IPS DF 4.7 (cell line): ENCODE measurements around the gene NENF.
"Not testable (repeated sequence)": the region's sequence is repeated elsewhere in the genome, so short reads cannot be mapped to it uniquely, and the experiment has no call there.

Source experiments
- DNase-seq: peaks from one replicate; pipeline ENCODE4 v3.0.0-alpha.2; 2013; ENCODE audit warnings: low spot score; ENCODE audit errors: extremely low read depth

Gene NENF

DNA sequence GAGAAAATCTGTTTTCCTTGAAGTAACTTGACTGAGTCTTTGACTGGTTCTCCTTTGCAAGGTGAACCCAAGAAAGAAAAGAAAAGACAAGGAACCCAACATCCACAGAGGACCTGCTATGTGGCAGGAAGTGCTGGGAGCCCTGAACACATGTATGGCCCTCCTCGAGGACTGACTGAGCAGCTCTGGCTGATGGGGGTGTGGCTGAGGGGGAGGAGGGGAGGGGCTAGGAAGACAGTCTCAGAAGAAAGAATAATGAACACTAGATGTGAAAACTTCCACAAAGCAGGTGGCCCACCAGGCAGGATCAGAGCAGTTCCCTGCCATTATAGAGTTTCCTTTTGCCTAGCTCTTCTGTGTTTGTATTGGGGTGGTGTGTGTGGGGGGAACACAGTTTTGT, 26.1 kb downstream of the NENF start:
- no peak for DNase-seq

DNA sequence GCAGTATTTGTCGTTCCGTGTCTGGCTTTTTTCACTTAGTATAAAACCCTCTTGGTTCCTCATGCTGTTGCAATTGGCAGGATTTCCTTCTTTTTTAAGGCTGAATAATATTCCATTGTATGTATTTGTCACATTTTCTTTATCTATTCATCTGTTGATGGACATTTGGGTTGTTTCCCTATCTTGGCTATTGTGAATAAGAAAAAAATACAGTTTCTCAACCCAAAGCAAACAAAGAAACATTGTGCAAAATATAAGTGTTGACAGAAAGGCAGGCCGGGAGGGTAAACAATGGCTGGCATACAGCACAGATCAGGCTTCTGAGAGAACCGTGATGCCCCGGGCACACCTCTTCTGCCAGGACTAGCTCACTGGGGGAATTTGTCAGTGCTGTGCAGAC, 26.9 kb downstream of the NENF start:
- DNase-seq = no peak

DNA sequence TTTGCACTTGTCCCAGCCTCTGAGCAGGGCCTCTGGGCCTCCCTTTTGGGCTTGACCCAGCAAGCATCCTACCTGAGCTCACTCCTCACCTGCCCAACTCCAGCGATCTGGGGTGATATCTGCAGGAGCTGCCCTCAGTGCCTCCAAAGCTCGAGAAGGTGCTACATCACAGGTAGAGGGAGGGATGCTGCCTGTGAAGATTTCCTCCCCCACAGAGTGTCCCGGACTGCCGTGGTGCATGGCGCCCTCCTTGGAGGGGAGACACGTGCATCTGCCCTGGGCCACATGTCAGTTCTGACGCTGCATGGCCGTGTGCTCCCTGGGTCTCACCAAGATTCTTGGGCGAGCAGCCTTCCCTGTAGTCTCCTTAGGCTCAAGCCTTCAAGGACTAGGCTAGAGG, 27.7 kb downstream of the NENF start:
- no peak for DNase-seq

DNA sequence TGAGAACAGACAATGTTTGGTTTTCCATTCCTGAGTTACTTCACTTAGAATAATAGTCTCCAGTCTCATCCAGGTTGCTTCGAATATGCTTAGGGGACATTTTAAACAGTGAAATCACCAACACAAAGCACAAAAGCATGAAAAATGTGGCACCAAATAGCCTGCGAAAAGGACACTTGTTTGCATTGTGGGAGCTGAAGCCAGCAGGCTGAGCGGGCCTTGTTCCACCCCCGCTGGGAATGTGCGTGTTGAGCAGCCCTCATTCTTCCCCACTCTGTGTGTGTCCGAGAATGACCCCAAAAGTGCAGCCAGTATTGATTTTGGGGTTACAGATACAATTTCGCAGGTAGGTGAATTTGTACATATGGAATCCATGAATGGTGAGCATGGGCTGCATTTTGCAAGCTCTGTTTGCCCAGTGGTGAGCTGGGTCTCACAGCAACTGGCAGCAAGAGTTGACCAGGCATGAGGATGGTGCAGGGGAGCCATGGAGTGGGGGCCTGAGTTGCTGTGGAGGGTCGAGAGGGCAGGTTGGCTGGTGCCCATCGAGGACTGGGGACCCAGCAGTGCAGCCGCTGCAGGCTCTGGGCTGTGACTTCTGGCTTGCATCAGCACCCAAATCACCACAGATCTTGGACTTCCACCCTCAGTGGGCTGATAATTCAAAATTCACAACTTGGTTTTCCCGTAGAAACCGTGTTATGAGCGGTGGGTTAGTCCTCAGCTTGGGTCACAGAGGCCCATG, 29.4 kb downstream of the NENF start:
- DNase-seq = no peak

DNA sequence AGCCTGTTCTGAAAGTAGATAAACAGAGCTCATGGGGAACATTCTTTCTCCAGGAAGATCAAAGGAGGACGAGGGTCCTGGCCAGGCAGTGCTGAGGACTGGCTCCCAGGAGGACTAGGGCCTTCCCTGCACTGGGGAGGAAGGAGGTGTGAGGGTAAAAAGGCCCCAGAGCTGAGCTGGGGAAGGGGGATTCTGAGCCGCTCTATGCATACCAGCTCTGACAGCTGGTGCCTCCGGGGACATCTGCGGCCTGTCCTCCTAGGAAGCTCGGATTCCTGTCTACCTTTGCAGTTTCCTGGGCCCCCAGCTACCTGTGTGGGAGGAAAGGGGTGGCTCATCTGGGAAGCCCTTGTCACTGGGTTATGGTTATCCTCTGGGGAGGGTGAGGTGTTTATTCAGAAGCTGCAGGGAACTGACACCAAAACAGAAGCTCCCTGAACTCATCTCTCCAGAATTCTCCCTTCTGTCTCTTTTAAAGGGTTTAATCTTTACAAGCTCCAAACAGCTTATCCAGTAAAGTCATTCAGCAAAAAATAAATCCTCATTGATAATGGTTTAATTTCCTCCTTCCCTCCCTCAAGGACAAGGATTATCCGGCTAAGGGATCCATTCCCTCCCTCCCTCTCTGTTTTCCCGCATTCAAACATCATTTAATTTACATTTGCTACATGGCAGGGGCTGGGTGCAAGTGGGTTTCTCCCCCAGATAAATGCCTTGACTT, 31.0 kb downstream of the NENF start:
- DNase-seq = no peak

DNA sequence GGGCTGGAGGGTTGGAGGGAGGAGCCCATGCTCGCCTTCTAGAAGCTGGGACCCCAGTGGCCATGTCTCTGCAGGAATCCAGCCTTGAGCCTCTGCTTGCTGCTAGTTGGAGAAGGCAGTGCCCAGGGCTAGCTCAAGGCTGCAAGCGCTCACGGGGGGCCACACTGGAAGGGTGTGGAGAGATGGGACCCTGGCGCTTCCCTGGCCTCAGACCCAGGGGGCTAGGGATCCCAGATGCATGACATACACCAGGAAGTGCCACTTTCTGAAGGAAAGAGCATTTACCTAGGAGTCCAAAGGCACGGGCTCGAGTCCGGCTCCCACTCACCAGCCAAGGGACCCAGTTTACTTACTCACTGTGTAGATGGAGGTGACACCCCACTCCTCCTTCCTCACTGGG, 32.6 kb downstream of the NENF start:
- no peak for DNase-seq

DNA sequence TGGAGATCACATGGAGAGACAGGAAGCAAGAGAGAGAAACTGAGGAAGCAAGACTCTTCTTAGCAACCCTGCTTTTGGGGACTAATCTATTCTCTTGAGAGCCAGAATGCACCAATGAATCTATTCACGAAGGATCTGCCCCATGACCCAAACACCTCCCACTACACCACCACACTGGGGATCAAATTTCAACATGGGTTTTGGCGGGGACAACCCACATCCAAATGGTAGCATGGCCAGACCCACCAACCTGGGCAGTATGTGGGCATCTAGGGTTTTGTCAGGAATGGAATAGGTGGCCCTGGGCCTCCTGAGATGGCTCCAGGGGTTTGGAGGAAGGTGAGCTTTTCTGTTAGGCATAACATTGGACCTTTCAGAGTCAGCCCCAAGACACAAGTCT, 33.7 kb downstream of the NENF start:
- no peak for DNase-seq

DNA sequence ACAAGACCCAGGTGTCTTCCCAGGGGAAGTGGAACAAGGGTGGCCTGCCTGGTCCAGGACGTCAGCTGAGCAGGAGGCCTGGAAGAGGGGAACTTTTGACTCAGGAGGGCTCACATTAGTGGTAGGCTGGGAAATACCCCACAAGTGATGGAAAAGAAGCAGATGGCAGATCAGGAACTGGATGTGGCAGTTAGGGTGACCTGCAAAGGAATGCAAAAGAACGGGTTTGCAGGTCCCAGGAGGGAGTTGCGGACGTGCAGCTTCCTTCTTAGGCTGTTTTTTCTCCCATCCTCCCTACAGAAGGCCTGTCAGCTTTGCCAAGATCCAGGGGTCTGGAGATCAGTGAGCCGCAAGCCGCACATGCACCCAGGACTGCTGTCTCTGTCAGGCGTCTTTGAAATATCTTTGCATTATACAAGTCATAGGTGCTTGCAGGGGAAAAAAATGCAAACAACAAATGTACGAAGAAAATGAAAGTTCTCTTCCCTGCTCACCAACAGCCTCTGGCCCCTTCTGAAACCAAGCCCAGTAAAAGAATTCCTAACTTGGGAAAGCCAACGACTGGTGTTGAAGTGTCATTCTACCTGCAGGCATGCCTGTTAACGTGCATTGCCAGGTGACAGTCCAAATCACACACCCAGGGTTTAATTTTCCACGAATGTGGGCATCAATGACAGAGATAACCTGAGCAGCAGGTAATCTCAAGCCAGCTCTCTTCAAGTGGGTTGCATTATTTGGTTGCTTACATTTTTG, 34.4 kb downstream of the NENF start:
- no peak for DNase-seq

DNA sequence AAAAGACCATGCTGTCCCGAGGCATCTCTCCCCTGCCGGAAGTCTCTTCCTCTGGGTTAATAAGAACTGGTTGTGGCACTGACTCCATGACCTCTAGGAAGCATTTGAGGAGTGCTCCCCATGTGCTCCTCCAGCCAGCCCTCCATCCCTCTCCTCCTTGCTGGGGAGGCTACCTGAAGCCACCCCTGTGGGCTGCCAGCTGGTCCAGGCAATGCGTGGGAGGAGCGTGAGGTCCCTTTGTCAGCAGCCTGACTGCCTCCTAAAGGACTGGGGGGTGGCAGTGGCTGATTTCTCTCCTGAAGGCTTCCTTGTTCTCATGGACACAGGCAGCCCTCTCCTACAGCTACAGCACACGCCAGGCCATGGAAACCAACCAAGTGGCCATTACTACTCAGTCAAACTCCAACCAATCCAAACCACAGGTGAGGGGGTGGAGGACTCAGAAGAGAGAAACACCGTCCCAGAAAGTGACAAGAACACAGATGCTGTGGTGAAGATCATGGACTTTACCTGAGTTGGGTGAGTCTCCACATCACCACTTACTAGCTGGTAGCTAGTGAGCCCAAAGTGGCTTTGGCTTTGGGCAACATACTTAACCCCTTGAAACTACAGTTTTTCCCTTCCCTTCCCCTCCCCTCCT, 35.2 kb downstream of the NENF start:
- DNase-seq = no peak

DNA sequence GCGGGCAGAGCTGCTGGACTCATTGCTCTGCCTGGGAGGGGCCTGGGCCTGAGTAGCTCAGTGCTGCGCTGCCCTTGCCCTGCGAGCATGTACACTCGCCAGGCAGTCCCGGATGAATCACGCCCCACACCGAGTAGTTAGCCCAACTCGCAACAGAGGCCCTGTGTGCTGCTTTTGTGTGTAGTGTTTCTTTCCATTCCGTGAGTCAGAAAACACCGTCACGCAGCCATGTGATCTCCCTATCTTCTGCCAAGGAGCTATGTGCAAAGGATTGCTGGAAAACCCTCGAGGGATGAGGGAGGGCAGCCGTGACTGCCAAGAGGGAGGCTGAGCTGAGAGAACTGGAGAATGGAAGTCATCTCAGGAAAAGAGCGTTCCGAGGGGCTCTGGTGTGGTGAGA, 37.3 kb downstream of the NENF start:
- DNase-seq = no peak

DNA sequence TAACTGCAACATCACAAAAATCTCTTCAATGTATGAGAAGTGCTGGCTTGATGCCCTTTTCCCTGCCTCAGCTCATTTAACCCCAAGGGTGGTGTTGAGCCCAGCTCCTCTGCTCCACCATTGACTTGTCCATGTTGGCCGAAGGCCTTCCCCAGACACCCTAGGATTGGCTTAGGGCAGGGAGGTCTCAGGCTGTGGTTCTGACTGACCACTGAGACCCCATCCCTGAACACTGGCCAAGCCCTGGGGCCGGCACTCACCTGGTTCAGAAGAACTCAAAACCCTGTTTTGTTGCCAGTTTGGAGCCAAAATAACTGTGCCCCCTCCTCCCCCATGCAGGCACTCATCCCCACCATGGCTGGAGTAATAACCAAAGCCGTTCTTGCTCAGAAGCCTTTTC, 38.6 kb downstream of the NENF start:
- no peak for DNase-seq

DNA sequence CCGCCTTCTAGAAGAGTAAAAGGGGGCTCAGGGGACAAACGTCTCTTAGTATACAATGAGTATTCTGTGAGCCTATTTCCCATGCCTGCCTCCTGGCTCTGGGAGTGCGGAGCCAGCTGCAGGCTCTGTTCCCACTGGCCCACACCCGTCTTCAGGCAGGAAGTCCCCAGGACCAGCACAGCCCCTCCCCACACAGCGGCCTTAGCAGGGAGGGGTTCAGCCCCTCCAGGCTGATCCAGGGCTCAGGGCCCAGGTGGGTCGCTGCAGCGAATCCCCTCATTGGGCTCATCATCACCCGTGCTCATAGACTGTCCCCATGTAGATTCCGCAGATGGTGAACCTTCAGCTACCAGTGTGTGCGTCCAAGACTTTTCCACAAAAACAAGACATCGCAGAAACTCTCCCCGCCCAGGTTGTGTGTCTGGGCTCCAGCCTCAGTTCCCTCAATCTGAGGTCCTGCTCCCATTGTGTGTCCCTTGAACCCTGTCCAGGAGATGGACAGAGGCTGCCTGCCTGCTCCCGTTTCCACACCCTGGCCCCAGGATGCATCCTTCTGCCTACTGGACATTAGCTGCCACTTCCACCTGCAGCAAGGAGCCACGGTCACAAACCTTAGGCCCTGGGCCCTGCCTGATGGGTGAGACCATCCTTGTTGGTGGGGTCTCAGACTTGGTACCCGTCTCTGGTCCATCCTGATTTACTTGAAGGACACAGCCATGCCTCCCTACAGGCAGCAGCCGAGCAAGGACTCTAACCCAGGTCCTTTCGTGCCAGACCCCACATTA, 39.4 kb downstream of the NENF start:
- no peak for DNase-seq

DNA sequence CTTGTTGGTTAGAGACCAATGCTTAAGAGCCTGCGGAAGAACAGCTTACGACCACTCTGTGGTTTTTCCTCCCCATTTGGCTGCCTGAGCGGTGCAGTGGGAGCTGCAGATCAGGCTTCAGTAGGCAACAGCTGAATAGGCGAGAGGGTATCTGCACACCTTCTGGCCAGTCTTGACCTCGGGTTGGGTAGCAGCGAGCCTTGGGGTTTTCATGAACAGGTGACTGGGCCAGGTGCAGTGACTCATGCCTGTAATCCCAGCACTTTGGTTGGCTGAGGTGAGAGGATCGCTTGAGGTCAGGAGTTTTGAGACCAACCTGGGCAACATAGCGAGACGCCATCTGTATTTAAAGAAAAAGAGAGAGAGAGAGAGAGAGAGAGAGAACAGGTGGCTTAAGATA, 41.0 kb downstream of the NENF start:
- DNase-seq = no peak

DNA sequence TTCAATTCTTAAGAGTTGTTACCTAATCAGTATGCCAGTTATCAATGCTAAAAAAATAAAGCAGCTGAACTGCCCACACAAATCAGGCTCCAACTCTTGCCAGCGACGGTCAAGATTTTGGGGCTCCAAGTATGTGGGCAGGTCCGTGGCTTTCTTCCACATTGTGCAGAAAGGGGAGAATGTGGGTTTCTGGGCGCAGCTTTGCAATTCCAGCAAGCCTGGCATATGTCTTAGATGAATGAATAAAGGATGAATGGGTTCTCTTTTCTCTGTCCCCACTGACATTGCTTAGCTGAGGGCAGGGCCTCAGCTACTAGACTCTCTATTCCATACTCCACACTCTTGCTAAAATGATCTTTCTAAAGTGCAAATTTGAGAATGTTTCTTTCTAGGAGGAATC, 42.4 kb downstream of the NENF start:
- DNase-seq = no peak

DNA sequence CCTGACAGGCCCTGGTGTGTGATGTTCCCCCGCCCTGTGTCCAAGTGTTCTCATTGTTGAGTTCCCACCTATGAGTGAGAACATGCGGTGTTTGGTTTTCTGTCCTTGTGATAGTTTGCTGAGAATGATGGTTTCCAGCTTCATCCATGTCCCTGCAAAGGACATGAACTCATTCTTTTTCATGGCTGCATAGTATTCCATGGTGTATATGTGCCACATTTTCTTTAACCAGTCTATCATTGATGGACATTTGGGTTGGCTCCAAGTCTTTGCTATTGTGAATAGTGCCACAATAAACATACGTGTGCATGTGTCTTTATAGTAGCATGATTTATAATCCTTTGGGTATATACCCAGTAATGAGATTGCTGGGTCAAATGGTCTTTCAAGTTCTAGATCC, 43.1 kb downstream of the NENF start:
- DNase-seq = not testable (repeated sequence)

DNA sequence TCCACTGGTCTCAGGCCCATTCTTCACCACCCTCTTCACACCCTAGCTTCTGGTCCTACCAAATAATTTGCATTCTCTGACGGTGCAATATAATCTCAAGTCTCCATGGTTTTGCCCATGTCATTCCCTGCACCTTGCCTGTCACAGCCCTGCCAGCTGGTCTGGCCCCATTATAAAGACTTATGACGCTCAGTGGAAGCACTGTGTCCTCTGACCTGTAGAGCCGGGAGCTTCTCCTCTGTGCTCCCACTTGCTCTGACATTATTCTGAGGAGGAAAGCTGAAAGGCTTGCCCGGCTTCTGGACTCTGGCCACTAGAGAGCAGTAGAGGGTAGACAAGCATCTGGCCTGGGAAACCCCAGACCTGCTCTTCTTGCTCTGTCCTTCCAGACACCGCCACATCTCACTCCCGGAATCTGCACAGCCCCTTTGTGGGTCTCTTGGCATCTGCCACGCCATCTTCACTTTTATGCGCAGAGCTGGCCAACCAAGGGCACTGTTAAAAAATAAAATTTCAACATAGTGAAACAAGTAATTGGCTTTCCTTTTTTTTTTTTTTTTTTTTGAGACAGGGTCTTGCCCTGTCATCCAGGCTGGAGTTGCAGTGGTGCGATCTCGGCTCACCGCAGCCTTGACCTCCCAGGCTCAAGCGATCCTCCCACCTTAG, 44.4 kb downstream of the NENF start:
- peak; percentile 82 for DNase-seq

DNA sequence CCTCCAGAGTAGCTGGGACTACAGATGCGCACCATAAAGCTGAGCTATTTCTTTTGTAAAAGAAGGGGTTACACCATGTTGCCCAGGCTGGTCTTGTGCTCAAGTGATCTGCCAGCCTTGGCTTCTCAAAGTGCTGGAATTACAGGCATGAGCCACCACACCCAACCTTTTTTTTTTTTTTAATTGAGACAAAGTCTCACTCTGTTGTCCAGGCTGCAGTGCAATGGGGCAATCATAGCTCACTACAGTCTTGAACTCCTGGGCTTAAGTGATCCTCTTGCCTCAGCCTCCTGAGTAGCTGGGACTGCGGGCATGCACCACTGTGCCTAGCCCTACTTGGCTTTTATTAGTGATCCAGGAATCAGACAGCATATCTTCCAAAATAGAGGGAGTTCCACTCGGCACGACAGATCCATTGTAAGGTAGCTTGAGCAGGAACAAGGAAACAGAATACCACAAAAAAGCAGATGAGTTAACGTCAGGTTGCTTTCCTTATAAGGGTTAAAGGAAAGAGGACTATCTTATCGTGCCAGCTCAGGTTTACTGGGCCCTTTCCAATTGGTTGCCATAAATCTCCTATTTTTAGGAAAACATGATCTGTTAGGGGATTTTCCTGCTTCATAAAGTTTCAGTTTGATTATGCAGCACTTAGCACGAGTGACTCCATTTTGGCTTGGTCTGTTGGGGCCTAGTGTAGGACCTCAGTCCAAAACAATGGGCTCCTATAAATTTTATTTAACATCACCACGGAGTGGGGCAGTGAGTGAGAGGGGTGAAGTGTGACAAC, 45.2 kb downstream of the NENF start:
- no peak for DNase-seq

DNA sequence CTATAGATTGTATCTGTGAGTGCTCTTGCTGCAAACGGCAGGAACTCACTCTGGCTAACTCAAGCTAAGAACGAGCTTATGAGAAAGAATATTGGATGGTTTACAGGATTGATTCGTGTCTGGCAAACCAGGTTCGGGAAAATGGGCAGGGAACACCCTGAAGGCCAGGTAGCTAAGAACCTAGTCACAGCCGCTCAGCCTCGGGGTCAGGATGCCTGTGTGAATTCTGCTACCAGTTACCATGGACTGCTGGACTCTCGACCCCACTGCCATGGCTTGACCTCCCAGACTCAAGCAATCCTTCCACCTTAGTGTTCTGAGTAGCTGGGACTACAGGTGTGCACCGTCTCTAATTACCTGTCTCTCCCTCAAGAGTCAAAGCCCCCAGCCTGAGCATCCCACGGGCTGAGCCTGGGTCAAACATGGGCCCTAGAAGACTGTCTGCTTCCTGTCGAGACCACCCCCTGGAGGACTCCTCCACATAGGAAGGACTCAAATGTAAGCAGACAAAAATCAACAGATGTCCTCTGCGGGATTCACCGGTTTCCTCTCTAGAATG, 45.8 kb downstream of the NENF start:
- no peak for DNase-seq

DNA sequence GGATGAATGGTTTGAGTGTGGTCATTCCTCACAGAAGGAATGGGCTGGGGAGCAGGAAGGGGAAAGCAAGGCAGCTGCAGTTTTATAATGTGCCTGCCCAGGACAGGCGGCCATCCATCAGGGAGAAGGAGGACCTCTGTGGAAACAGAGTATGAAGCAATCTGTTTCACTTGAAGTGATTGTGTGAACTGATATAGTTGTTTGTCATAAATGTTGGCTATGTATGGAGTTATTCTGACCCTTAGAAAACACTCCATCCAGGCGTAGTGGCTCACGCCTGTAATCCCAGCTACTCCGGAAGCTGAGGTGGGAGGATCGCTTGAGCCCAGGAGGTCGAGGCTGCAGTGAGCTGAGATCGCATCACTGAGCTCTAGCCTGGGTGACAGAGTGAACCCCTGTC, 46.5 kb downstream of the NENF start:
- DNase-seq = no peak
